Suppressor macrophage (primary cell): ENCODE measurements around the gene INSIG2.
"Not testable (repeated sequence)": the region's sequence is repeated elsewhere in the genome, so short reads cannot be mapped to it uniquely, and the experiment has no call there.

Experiments used
- DNase-seq, 4 experiments: peaks; one replicate each; pipeline ENCODE4 v3.0.0-alpha.2; 2020 to 2022

INSIG2 gene

GRCh38 chr2:118061135-118061955, 26.9 kb upstream of the INSIG2 start:
- DNase-seq, result peak; percentile 74 to 91 (median 85)

- peak in 1 of 4 experiments; percentile 26 for DNase-seq
Observed at GRCh38 chr2:118062048-118062447, 26.2 kb upstream of the INSIG2 start.

- DNase-seq, result no peak
Observed at GRCh38 chr2:118062669-118063068, 25.6 kb upstream of the INSIG2 start.

- DNase-seq, result no peak
Observed at GRCh38 chr2:118065015-118065706, 23.1 kb upstream of the INSIG2 start.

GRCh38 chr2:118065921-118066511, 22.3 kb upstream of the INSIG2 start:
- no peak for DNase-seq

- DNase-seq, result no peak
Observed at GRCh38 chr2:118077636-118078247, 10.5 kb upstream of the INSIG2 start.

GRCh38 chr2:118078734-118079133, 9.5 kb upstream of the INSIG2 start:
- no peak for DNase-seq

- peak; percentile 37 to 78 (median 48) for DNase-seq
Observed at GRCh38 chr2:118084491-118085089, 3.7 kb upstream of the INSIG2 start.

GRCh38 chr2:118085173-118086023, 2.9 kb upstream of the INSIG2 start:
- DNase-seq, result no peak

- no peak for DNase-seq
Observed at GRCh38 chr2:118086024-118086633, 2.1 kb upstream of the INSIG2 start.

GRCh38 chr2:118089139-118089800, 999 bp downstream of the INSIG2 start:
- DNase-seq, result peak; percentile 32 to 54 (median 52)

- no peak for DNase-seq
Observed at GRCh38 chr2:118090387-118091139, 2.3 kb downstream of the INSIG2 start.

- no peak for DNase-seq
Observed at GRCh38 chr2:118091140-118091478, 2.8 kb downstream of the INSIG2 start.

- no peak for DNase-seq
Observed at GRCh38 chr2:118091631-118092030, 3.4 kb downstream of the INSIG2 start.

- DNase-seq, result not testable (repeated sequence)
Observed at GRCh38 chr2:118094102-118094501, 5.8 kb downstream of the INSIG2 start.

- no peak for DNase-seq
Observed at GRCh38 chr2:118094503-118094902, 6.2 kb downstream of the INSIG2 start.

- DNase-seq, result peak in 2 of 4 experiments; percentile 6 to 9
Observed at GRCh38 chr2:118095610-118096009, 7.3 kb downstream of the INSIG2 start.

GRCh38 chr2:118097657-118098056, 9.4 kb downstream of the INSIG2 start:
- peak; percentile 80 to 96 (median 90) for DNase-seq

GRCh38 chr2:118098307-118099030, 10.2 kb downstream of the INSIG2 start:
- peak in 3 of 4 experiments; percentile 24 to 60 (median 50) for DNase-seq
